Chondrocyte (in vitro differentiated cells): ENCODE measurements around the gene NBEA. TPM values are rescaled to one million over a fixed set of nuclear protein-coding genes. Genes with fewer than 3 reads are reported as not detected.

Source experiments
- DNase-seq: peaks from one replicate; pipeline ENCODE4 v3.0.0; 2021; ENCODE audit warnings: mixed read lengths, low spot score
- H3K27ac Mint-ChIP-seq: one replicate; pipeline ENCODE4 v1.8.0; 2021; ENCODE audit warnings: mild to moderate bottlenecking, moderate library complexity, mixed read lengths; ENCODE audit not compliant: unreplicated experiment
- H3K27me3 Mint-ChIP-seq: 2 replicates; pipeline ENCODE4 v1.8.0; 2021; ENCODE audit warnings: low read depth, mixed read lengths
- H3K36me3 Mint-ChIP-seq: 2 replicates; pipeline ENCODE4 v1.8.0; 2021; ENCODE audit warnings: low read depth, mixed read lengths
- H3K4me1 Mint-ChIP-seq: 2 replicates; pipeline ENCODE4 v1.8.0; 2021; ENCODE audit warnings: low read depth, mild to moderate bottlenecking, mixed read lengths
- H3K4me3 Mint-ChIP-seq: one replicate; pipeline ENCODE4 v1.8.0; 2021; ENCODE audit warnings: mild to moderate bottlenecking, moderate library complexity, mixed read lengths; ENCODE audit not compliant: unreplicated experiment
- H3K9me3 Mint-ChIP-seq: 2 replicates; pipeline ENCODE4 v1.8.0; 2021; ENCODE audit warnings: low read depth, mixed read lengths
- CTCF ChIP-seq: fragments of 200-600 bp; sonication (generic); IDR thresholded peaks from 2 replicates; pipeline ENCODE4 v1.5.0; 2021; ENCODE audit warnings: antibody characterized with exemption, mild to moderate bottlenecking, moderate library complexity
- total RNA-seq: library from RNA; stranded (reverse); gene quantifications from 3 replicates; pipeline ENCODE4 v1.2.1, GENCODE V29; 2021

Gene NBEA
- total RNA-seq, 1 donor from 2014 or later = 4.9 TPM

GRCh38 chr13:35283856-35284255 lies 341.8 kb downstream of the NBEA start:
- Mint-ChIP-seq H3K27ac (no peak overlapping the region), H3K4me1 (no peaks in the 10 kb centered on the region), H3K27me3 (no peaks in the 10 kb centered on the region), H3K9me3 (no peaks in the 10 kb centered on the region), H3K4me3 (no peak overlapping the region), H3K36me3 (no peaks in the 10 kb centered on the region)
- DNase-seq = no peak
- no peak for TF ChIP-seq CTCF

GRCh38 chr13:35285677-35286076 lies 343.6 kb downstream of the NBEA start:
- no peaks in the 10 kb centered on the region for H3K9me3 Mint-ChIP-seq
- no peak overlapping the region for H3K27ac Mint-ChIP-seq
- TF ChIP-seq CTCF = no peak
- no peak for DNase-seq
- no peak overlapping the region for H3K4me3 Mint-ChIP-seq
- H3K36me3 Mint-ChIP-seq = no peaks in the 10 kb centered on the region
- no peaks in the 10 kb centered on the region for H3K27me3 Mint-ChIP-seq
- no peaks in the 10 kb centered on the region for H3K4me1 Mint-ChIP-seq

- TF ChIP-seq CTCF = no peak
- no peak for DNase-seq
- H3K27ac Mint-ChIP-seq = no peak overlapping the region
- no peaks in the 10 kb centered on the region for H3K4me1 Mint-ChIP-seq
- no peaks in the 10 kb centered on the region for H3K9me3 Mint-ChIP-seq
- H3K4me3 Mint-ChIP-seq = no peak overlapping the region
- no peaks in the 10 kb centered on the region for H3K36me3 Mint-ChIP-seq
- no peaks in the 10 kb centered on the region for H3K27me3 Mint-ChIP-seq
Observed at GRCh38 chr13:35292329-35292728, 350.3 kb downstream of the NBEA start.

- no peak overlapping the region for H3K4me3 Mint-ChIP-seq
- no peak overlapping the region for H3K27ac Mint-ChIP-seq
- no peaks in the 10 kb centered on the region for H3K9me3 Mint-ChIP-seq
- DNase-seq = no peak
- no peaks in the 10 kb centered on the region for H3K36me3 Mint-ChIP-seq
- no peak for TF ChIP-seq CTCF
- no peaks in the 10 kb centered on the region for H3K27me3 Mint-ChIP-seq
- no peaks in the 10 kb centered on the region for H3K4me1 Mint-ChIP-seq
Observed at GRCh38 chr13:35293579-35294226, 351.6 kb downstream of the NBEA start.

- no peak overlapping the region for H3K27ac Mint-ChIP-seq
Observed at GRCh38 chr13:35309706-35310105, 367.6 kb downstream of the NBEA start.

More at GRCh38 chr13:35309706-35310105, 367.6 kb downstream of the NBEA start:
- TF ChIP-seq CTCF = no peak
- Mint-ChIP-seq H3K4me1 (no peaks in the 10 kb centered on the region), H3K4me3 (no peak overlapping the region), H3K27me3 (no peaks in the 10 kb centered on the region), H3K36me3 (no peaks in the 10 kb centered on the region), H3K9me3 (no peaks in the 10 kb centered on the region)
- DNase-seq = no peak
